HG03108 (cell line): Measurements from ENCODE around the gene SPATA31C2.
"Not testable (repeated sequence)": the region's sequence is repeated elsewhere in the genome, so short reads cannot be mapped to it uniquely, and the experiment has no call there.

Experiments
- ATAC-seq: cut with Tn5 transposase; IDR thresholded peaks from one replicate; pipeline ENCODE4 v1.9.1; 2021; ENCODE audit warnings: moderate library complexity; ENCODE audit not compliant: unreplicated experiment

SPATA31C2 gene

DNA sequence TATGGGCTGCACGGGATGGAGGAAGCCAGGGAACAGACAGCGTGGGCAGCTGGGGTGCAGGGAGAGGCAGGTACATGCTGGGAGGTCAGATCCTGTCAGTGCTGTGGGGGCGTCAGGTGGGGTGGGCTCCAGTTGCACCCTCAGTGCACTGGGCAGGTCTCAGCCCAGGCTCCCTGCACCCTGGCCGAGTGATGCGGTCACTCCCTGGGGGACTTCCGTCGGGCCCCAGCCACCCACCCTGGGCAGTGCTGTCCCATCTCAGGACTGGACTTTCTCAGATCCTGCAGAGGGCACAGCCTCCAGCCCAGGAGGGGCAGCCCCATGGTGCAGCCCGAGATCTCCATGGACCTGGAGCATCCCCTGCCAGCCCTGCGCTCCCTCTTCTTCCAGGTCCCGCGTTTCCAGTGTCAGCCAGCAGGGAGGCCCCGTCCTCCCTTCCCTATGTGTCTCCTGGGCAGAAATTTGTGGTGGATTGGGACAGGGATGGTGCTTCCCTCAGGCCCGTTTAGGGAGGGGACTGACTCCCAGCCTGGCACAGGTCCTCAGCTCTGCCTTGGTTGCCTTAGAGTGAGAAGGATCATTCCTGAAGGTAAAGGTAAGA, 10.5 kb downstream of the SPATA31C2 start:
- ATAC-seq, result not testable (repeated sequence)

- ATAC-seq, result not testable (repeated sequence)
These were observed 14.9 kb downstream of the SPATA31C2 start for GRCh38 chr9:88123413-88123812.

GRCh38 chr9:88118121-88118520, 20.2 kb downstream of the SPATA31C2 start:
- ATAC-seq, result not testable (repeated sequence)

GRCh38 chr9:88114968-88115612, 23.2 kb downstream of the SPATA31C2 start:
- ATAC-seq, result not testable (repeated sequence)

DNA sequence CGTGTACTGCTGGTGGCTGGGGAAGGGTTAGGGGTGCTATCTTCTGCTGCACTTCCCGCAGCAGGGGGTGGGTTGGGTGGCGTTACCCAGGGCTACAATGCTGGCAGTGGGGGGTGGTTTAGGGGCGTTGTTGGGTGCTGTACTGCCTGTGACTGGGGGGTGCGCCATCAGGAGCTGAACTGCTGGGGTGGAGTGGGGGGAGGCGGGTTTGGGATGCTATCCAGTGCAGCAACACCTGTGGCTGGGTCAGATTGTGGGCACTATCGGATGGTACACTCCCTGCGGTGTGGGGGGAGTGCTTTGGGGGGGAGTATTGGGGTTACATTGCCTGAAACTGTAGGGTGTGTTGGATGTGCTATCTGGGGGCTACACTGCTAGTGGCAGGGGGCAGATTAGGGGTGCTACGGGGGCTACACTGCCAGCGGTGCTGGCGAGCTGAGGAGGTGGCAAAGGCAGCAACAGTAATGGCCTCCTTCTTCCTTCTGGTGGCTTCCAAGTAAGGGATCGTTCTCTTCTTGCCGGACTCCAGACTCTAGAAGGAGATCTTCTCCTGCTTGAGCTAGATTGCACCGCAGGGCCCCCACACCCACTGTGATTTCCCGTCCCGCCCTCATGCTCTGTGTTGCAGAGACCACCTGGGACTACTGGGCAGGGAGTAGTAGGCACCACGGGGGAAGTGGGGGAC, 23.9 kb downstream of the SPATA31C2 start:
- ATAC-seq, result not testable (repeated sequence)

DNA sequence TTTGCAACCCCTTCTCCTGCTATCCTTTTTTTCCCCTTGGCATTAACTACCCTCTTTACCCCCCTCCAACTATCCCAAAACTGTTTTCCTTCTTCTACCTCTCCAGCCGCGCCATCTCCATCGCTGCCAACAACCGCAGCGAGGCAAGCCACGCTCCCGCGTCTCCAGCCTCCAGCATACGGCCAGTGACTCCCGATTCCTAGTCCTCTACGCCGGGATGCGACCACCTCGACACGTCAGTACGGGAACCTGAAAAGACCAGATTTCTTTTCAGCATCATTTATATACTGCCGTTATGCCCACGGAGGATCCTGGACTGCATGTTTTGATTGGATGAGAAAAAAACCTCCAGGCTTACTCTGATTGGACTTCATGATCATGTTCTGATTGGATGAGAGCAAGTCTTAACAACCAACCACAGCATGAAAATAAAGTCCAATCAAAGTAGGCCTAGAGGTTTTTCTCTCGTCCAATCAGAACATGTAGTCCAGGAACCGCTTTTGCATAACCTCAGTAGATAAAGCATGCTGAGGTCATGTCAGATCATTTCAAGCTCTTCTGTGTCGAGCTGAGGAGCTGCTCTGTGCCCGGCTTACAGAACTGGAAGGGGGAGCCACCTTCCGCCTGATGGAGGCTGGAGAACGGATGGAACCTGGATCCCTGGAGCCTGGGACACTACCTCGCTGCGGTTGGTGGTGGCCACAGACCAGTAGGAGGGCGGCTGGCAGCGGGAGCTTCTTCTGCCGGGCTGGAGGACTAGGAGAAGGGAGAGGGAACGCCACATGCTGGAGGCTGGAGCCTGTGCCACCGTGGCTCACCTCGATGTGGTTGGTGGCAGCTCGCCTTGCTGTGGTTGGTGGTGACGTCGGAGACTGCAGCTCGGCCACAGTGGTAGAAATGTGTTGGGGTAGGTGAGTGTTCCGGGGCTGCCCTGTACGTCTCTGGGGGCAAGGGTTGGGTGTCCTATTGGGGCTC, 24.8 kb downstream of the SPATA31C2 start:
- ATAC-seq, result not testable (repeated sequence)

- no peak for ATAC-seq
These were observed 28.2 kb downstream of the SPATA31C2 start for GRCh38 chr9:88110026-88110425.

DNA sequence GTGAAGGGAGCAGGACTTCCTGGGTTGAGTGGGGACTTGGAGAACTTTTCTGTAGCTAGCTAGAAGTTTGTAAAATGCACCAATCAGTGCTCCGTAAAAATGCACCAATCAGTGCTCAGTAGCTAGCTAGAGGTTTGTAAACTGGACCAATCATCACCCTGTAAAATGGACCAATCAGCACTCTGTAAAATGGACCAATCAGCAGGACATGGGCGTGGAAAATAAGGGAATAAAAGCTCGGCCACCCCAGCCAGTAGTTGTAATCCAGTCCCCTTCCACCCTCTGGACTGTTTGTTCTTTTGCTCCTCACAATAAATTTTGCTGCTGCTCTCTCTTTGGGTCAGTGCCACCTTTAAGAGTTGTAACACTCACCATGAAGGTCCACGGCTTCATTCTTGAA, 29.5 kb downstream of the SPATA31C2 start:
- ATAC-seq, result no peak

GRCh38 chr9:88106492-88106891, 31.8 kb downstream of the SPATA31C2 start:
- no peak for ATAC-seq

GRCh38 chr9:88092797-88093331, 45.4 kb downstream of the SPATA31C2 start:
- no peak for ATAC-seq

- ATAC-seq, result no peak
These were observed 48.1 kb downstream of the SPATA31C2 start for GRCh38 chr9:88090151-88090581.

DNA sequence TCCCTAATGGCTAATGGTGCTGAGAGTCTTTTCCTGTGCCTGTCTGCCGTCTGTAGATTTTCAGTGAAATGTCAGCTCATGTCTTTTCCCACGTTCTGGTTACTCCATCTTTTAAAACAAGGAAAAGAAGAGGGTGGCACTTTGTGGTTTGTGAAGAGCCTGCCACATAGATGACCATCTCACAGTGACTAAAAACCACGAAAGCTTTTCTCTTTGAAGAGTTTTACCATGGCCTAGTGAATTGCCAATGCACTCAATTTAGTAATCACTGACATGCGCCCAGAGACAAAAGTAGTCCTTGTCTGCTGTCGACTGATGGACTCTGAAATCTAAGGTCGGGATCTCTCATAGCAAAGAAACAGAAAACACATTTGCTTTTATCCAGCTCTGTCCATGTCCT, 50.4 kb downstream of the SPATA31C2 start:
- ATAC-seq, result no peak

DNA sequence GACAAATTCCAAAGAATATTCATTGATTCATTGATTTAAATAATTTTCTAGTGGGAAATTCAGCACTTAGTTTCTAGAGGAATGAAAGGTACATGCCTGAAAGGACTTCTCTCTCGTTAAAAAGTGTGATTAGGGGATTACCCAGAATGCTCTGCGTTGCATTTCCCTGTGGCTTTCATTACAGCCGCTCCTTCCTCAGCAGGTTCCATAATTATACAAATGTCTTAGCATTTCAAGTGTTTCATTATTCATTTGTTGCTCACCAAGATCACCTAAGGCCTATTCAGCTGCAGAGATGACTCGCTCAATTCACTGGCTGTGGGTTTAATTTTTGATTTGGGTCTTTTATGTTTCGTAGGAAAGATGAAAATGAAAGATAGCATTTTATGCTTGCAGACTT, 52.8 kb downstream of the SPATA31C2 start:
- ATAC-seq, result no peak

DNA sequence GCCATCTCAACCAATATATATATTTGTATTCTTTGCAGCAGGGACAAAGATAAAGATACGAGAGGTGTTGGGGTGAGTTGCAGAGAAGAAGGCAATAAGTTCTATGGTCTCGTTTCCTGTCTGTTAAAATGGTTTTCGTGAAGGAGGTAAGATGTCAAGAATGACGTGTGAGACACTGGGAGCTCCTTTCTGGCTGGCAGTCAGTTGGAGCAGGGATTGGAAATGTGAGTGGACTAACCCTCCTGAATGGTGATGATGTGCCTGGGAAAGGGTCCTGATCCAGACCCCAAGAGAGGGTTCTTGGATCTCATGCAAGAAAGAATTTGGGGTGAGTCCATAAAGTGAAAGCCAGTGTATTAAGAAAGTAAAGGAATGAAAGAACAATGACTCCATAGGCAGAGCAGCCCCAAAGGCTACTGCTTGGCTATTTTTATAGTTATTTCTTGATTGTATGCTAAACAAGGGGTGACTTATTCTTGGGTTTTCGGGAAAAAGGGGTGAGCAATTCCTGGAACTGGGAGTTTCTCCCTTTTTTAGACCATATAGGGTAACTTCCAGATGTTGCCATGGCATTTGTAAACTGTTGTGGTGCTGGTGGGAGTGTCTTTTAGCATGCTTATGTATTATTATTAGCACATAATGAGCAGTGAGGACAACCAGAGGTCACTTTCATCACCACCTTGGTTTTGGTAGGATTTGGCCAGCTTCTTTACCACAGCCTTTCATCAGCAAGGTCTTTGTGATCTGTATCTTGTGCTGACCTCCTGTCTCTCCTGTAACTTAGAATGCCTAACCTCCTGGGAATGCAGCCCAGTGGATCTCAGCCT, 53.7 kb downstream of the SPATA31C2 start:
- ATAC-seq, result no peak
